ENCODE measurements around the gene PTPRN.
"Not testable (repeated sequence)": the region's sequence is repeated elsewhere in the genome, so short reads cannot be mapped to it uniquely, and the experiment has no call there.

PTPRN gene

GRCh38 chr2:219266886-219267285 is 42.3 kb downstream of the PTPRN start:
- TF ChIP-seq CTCF (IDR thresholded peaks at IDR 0.05; ENCODE audit: low read length) (no peak), EZH2 (IDR thresholded peaks at IDR 0.05; ENCODE audit: borderline replicate concordance, low read length) (no peak)
- no peaks in the 10 kb centered on the region for H4K20me1 ChIP-seq (ENCODE audit: insufficient read depth, low read length)
- H2AFZ ChIP-seq (ENCODE audit: low read length) = no peak overlapping the region
- no peaks in the 10 kb centered on the region for H3K4me1 ChIP-seq (ENCODE audit: insufficient read depth, low read length, severe bottlenecking)
- H3K4me3 ChIP-seq (ENCODE audit: low read depth, low read length, poor library complexity, severe bottlenecking) = no peak overlapping the region
- no peaks in the 10 kb centered on the region for H3K27me3 ChIP-seq (ENCODE audit: insufficient read depth, low read length)
- H3K4me2 ChIP-seq (ENCODE audit: low read length) = no peak overlapping the region
- no peaks in the 10 kb centered on the region for H3K9me2 ChIP-seq (ENCODE audit: low read depth, low read length)
- no peak overlapping the region for H3K27ac ChIP-seq (ENCODE audit: low read depth, low read length, poor library complexity, severe bottlenecking)
- H3F3A ChIP-seq (ENCODE audit: insufficient read depth, low read length) = no peaks in the 10 kb centered on the region
- H3K36me3 ChIP-seq (ENCODE audit: insufficient read depth, low read length) = no peaks in the 10 kb centered on the region
- no peaks in the 10 kb centered on the region for H3K9me3 ChIP-seq (ENCODE audit: low read length)
- no peak overlapping the region for H3K9ac ChIP-seq (ENCODE audit: low read length)
- H3K79me2 ChIP-seq (ENCODE audit: insufficient read depth, low read length) = no peaks in the 10 kb centered on the region

GRCh38 chr2:219266232-219266631 is 43.0 kb downstream of the PTPRN start:
- no peaks in the 10 kb centered on the region for H3K9me2 ChIP-seq (ENCODE audit: low read depth, low read length)
- no peaks in the 10 kb centered on the region for H3K4me1 ChIP-seq (ENCODE audit: insufficient read depth, low read length, severe bottlenecking)
- no peaks in the 10 kb centered on the region for H3K79me2 ChIP-seq (ENCODE audit: insufficient read depth, low read length)
- no peaks in the 10 kb centered on the region for H3K36me3 ChIP-seq (ENCODE audit: insufficient read depth, low read length)
- no peak overlapping the region for H2AFZ ChIP-seq (ENCODE audit: low read length)
- TF ChIP-seq EZH2 (IDR thresholded peaks at IDR 0.05; ENCODE audit: borderline replicate concordance, low read length) (no peak), CTCF (IDR thresholded peaks at IDR 0.05; ENCODE audit: low read length) (no peak)
- H3K4me3 ChIP-seq (ENCODE audit: low read depth, low read length, poor library complexity, severe bottlenecking) = no peak overlapping the region
- H4K20me1 ChIP-seq (ENCODE audit: insufficient read depth, low read length) = no peaks in the 10 kb centered on the region
- H3F3A ChIP-seq (ENCODE audit: insufficient read depth, low read length) = no peaks in the 10 kb centered on the region
- H3K4me2 ChIP-seq (ENCODE audit: low read length) = no peak overlapping the region
- H3K27me3 ChIP-seq (ENCODE audit: insufficient read depth, low read length) = no peaks in the 10 kb centered on the region
- H3K9me3 ChIP-seq (ENCODE audit: low read length) = no peaks in the 10 kb centered on the region
- no peak overlapping the region for H3K9ac ChIP-seq (ENCODE audit: low read length)
- H3K27ac ChIP-seq (ENCODE audit: low read depth, low read length, poor library complexity, severe bottlenecking) = no peak overlapping the region

GRCh38 chr2:219261024-219261855 is 48.0 kb downstream of the PTPRN start:
- 0 out of 2 replicates have a peak, but pooled peaks cover 1% of the 10 kb centered on the region for H3F3A ChIP-seq (ENCODE audit: insufficient read depth, low read length)
- H3K9me3 ChIP-seq (ENCODE audit: low read length) = no peaks in the 10 kb centered on the region
- no peaks in the 10 kb centered on the region for H3K27me3 ChIP-seq (ENCODE audit: insufficient read depth, low read length)
- no peak overlapping the region for H3K4me2 ChIP-seq (ENCODE audit: low read length)
- no peaks in the 10 kb centered on the region for H3K79me2 ChIP-seq (ENCODE audit: insufficient read depth, low read length)
- peaks cover 14% of the 10 kb centered on the region; the same call in 1 of the 2 replicates for H3K36me3 ChIP-seq (ENCODE audit: insufficient read depth, low read length)
- no peaks in the 10 kb centered on the region for H3K4me1 ChIP-seq (ENCODE audit: insufficient read depth, low read length, severe bottlenecking)
- H3K9ac ChIP-seq (ENCODE audit: low read length) = no peak overlapping the region; the same call in 1 of the 2 replicates
- no peak overlapping the region for H3K27ac ChIP-seq (ENCODE audit: low read depth, low read length, poor library complexity, severe bottlenecking)
- H2AFZ ChIP-seq (ENCODE audit: low read length) = no peak overlapping the region
- H4K20me1 ChIP-seq (ENCODE audit: insufficient read depth, low read length) = no peaks in the 10 kb centered on the region
- TF ChIP-seq EZH2 (IDR thresholded peaks at IDR 0.05; ENCODE audit: borderline replicate concordance, low read length) (no peak), CTCF (IDR thresholded peaks at IDR 0.05; ENCODE audit: low read length) (no peak)
- no peak overlapping the region for H3K4me3 ChIP-seq (ENCODE audit: low read depth, low read length, poor library complexity, severe bottlenecking)
- H3K9me2 ChIP-seq (ENCODE audit: low read depth, low read length) = no peaks in the 10 kb centered on the region

GRCh38 chr2:219258942-219259341 is 50.3 kb downstream of the PTPRN start:
- H3F3A ChIP-seq (ENCODE audit: insufficient read depth, low read length); H3K27me3 ChIP-seq (ENCODE audit: insufficient read depth, low read length); H3K9me3 ChIP-seq (ENCODE audit: low read length): not testable (repeated sequence)

More at GRCh38 chr2:219258942-219259341, 50.3 kb downstream of the PTPRN start:
- H3K4me3 ChIP-seq (ENCODE audit: low read depth, low read length, poor library complexity, severe bottlenecking); H2AFZ ChIP-seq (ENCODE audit: low read length); H3K9ac ChIP-seq (ENCODE audit: low read length); H3K27ac ChIP-seq (ENCODE audit: low read depth, low read length, poor library complexity, severe bottlenecking); H3K9me2 ChIP-seq (ENCODE audit: low read depth, low read length); H4K20me1 ChIP-seq (ENCODE audit: insufficient read depth, low read length); H3K79me2 ChIP-seq (ENCODE audit: insufficient read depth, low read length); H3K4me2 ChIP-seq (ENCODE audit: low read length): not testable (repeated sequence)
- Histone ChIP-seq H3K36me3 (ENCODE audit: insufficient read depth, low read length) (peaks cover 14% of the 10 kb centered on the region; the same call in 1 of the 2 replicates), H3K4me1 (ENCODE audit: insufficient read depth, low read length, severe bottlenecking) (peaks cover 14% of the 10 kb centered on the region)
